Heart right ventricle (tissue), 16 donors: ENCODE results near the gene DOCK4. TPM values are rescaled to one million over a fixed set of nuclear protein-coding genes. Genes with fewer than 3 reads are reported as not detected.
A peak's percentile ranks its signal among the peaks of the same experiment; 100 is the strongest.

Source experiments
- ATAC-seq, 8 donors: fragments of 200-7000 bp; cut with Tn5 transposase; one replicate each; pipeline ENCODE4 v1.9.1; 2020; ENCODE audit warnings: mild to moderate bottlenecking in 8 of 8, moderate library complexity in 8 of 8, moderate number of reproducible peaks in 1 of 8
- DNase-seq, 2 donors: peaks; one replicate each; pipeline ENCODE4 v3.0.0-alpha.2; 2020
- H3K27ac ChIP-seq, 10 donors: fragments of 200-600 bp; sonication (generic) in 2 of 10; one replicate each; pipeline versions ENCODE4 v1.5.0 to v1.8.0; 2020 to 2022; ENCODE audit warnings: mild to moderate bottlenecking in 3 of 10
- H3K27me3 ChIP-seq, 7 donors: fragments of 200-600 bp; one replicate each; pipeline ENCODE4 v1.8.0; 2021 to 2022; ENCODE audit warnings: mild to moderate bottlenecking in 2 of 7
- H3K36me3 ChIP-seq, 9 donors: fragments of 200-600 bp; sonication (generic) in 1 of 9; one replicate each; pipeline versions ENCODE4 v1.5.0 to v1.8.0; 2020 to 2022; ENCODE audit warnings: mild to moderate bottlenecking in 2 of 9
- H3K4me1 ChIP-seq, 9 donors: fragments of 200-600 bp; sonication (generic) in 1 of 9; one replicate each; pipeline versions ENCODE4 v1.5.0 to v1.8.0; 2020 to 2022; ENCODE audit warnings: mild to moderate bottlenecking in 4 of 9
- H3K4me3 ChIP-seq, 10 donors: fragments of 200-600 bp; sonication (generic) in 2 of 10; one replicate each; pipeline versions ENCODE4 v1.5.0 to v1.8.0; 2020 to 2022; ENCODE audit warnings: mild to moderate bottlenecking in 7 of 10, moderate library complexity in 2 of 10
- H3K9me3 ChIP-seq, 11 donors: fragments of 200-600 bp in 10 of 11; sonication (generic) in 2 of 11; one replicate each; pipeline versions ENCODE4 v1.5.0 to v1.8.0; 2013 to 2022; ENCODE audit warnings: mild to moderate bottlenecking in 2 of 11, control low read depth in 1 of 11, moderate library complexity in 1 of 11
- WGBS, 2 donors: extraction: QIAGEN DNeasy Blood & Tissue Kit; methylation state at CpG; one replicate each; pipeline ENCODE4 v1.1.7; 2013; ENCODE audit warnings: inconsistent platforms in 1 of 2; 5-methylcytosine and 5-hydroxymethylcytosine counted together
- intact Hi-C, 10 donors: fragments of 100-400 bp; cut with DNase I; formaldehyde crosslinking; loops; one replicate each; pipeline versions ENCODE4 v1.11.1 to v1.14.2; 2022
- polyA plus RNA-seq, 2 donors: library from polyadenylated mRNA; stranded (reverse); fragments of 200-250 nt; gene quantifications; one replicate each; pipeline ENCODE4 v1.2.3, GENCODE V29; 2013
- total RNA-seq, 10 donors: library from RNA; stranded (reverse); fragmentation: NEBNext Ultra II Directional in 3 of 10; extraction: Animal tissue kit (Norgen Biotek cat#: 25700) in 3 of 10; gene quantifications; one replicate each; pipeline versions ENCODE4 v1.2.1 to v1.2.4, GENCODE V29; 2021 to 2023
- TF ChIP-seq, protein P1 (sequence below), 9 donors: fragments of 200-600 bp; sonication (generic) in 2 of 9; IDR thresholded peaks; one replicate each; pipeline versions ENCODE4 v1.5.0 to v1.8.0; 2021 to 2022; ENCODE audit warnings: antibody characterized with exemption in 9 of 9, mild to moderate bottlenecking in 5 of 9, moderate library complexity in 1 of 9
- donor health status: Arrhythmogenic right ventricular cardiomyopathy.
- donor health status: ischemic (EF 13 %, LVEDD 7.1; RV severe dilation, severe dysfunction).
- donor health status: healthy with polysubstance abuse.
- donor health status: DM: no; HTN: yes; CAD: no.
- donor health status: DM: no; HTN: no; CAD: no.
- donor health status: ischemic (EF 25% LVEDD 6.9; RV normal size, moderate dysfunction).
- donor health status: ischemic (EF 25% LVEDD 5.7; RV mildly dilated, moderate dysfunction).
- donor health status: healthy.
- donor health status: DM: yes; HTN: yes; CAD: no.
- donor health status: Ischemic cardiomyopathy.
- donor health status: ischemic (EF 35%, LVEDD 5.7; RV mildly dilated, moderate dysfunction).
- donor health status: nonischemic (EF 11% LVEDD 7.7; RV severe dilation, severe dysfunction).
- donor health status: DM: yes; HTN: yes; CAD: no.
- donor health status: PGD.
- donor health status: ischemic (EF 29% LVEDD 5.4; RV normal size, mild dysfunction).
- donor health status: nonischemic (EF 23%, LVEDD 6.1; RV moderate dilation, normal function).

DOCK4 gene
- total and polyA plus RNA-seq, 12 donors = 2.6 to 26.8 (median 14.7) TPM

DNA sequence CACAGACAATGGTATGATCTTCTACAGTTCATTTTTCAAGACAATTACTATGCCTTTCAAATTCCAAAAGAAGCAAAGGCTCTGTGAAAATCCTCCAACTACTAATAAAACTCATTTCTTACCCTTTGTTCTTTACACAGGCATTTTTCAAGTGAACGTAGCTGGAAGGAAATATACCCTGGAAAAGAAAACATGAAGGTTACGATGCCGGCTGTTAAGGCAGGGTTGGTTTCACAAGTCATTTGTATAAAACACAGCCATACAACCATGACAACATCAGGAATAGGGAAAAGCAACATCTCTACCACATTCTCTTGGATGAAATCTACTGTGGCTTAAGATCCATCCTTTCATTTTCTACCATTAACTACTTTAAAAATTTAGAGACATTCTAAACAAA, 207.9 kb downstream of the DOCK4 start:
- no peak for DNase-seq
- H3K4me3 ChIP-seq = no peak overlapping the region
- TF ChIP-seq, protein P1, sequence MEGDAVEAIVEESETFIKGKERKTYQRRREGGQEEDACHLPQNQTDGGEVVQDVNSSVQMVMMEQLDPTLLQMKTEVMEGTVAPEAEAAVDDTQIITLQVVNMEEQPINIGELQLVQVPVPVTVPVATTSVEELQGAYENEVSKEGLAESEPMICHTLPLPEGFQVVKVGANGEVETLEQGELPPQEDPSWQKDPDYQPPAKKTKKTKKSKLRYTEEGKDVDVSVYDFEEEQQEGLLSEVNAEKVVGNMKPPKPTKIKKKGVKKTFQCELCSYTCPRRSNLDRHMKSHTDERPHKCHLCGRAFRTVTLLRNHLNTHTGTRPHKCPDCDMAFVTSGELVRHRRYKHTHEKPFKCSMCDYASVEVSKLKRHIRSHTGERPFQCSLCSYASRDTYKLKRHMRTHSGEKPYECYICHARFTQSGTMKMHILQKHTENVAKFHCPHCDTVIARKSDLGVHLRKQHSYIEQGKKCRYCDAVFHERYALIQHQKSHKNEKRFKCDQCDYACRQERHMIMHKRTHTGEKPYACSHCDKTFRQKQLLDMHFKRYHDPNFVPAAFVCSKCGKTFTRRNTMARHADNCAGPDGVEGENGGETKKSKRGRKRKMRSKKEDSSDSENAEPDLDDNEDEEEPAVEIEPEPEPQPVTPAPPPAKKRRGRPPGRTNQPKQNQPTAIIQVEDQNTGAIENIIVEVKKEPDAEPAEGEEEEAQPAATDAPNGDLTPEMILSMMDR (IDR thresholded peaks at IDR 0.05) = no peak
- WGBS, 2 donors = 80 to 88% methylated on average over 3 of the region's 3 CpGs
- H3K27ac ChIP-seq = peak overlapping the region in 1 of 10 donors; percentile 2
- no peaks in the 10 kb centered on the region for H3K9me3 ChIP-seq
- H3K27me3 ChIP-seq = no peaks in the 10 kb centered on the region
- no peak for ATAC-seq
- intact Hi-C loops = no loop called here
- peaks cover 0 to 7% (median 0%) of the 10 kb centered on the region in 9 donors for H3K4me1 ChIP-seq
- H3K36me3 ChIP-seq = peaks cover 0 to 11% (median 0%) of the 10 kb centered on the region in 9 donors

DNA sequence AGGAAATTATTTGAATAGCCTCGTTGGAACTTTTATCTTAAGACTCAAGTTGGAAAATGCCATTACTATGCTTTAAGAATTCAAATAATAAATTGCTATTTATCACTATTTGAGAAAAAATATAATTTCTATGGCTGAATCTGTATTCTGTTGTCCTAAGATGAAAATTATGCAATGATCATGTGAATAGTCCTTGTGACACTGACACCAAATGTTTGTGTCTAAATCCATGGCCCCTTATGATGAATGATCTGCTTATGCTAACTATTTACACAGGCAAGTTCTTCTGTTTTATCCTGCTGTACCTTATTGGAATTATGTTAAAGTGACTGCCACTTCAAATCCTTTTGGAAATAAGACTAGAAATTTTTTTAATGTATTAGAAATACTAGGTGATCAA, 208.7 kb downstream of the DOCK4 start:
- no peak overlapping the region for H3K27ac ChIP-seq
- H3K9me3 ChIP-seq = no peaks in the 10 kb centered on the region
- no peak overlapping the region for H3K4me3 ChIP-seq
- H3K36me3 ChIP-seq = peaks cover 0 to 16% (median 0%) of the 10 kb centered on the region in 9 donors
- WGBS, 2 donors = 88 to 89% methylated on average over 1 of the region's 1 CpG
- DNase-seq (no peak), ATAC-seq (no peak)
- TF ChIP-seq, protein P1 (IDR thresholded peaks at IDR 0.05) = no peak
- intact Hi-C loops = no loop called here
- H3K4me1 ChIP-seq = peaks cover 0 to 7% (median 0%) of the 10 kb centered on the region in 9 donors
- no peaks in the 10 kb centered on the region for H3K27me3 ChIP-seq

DNA sequence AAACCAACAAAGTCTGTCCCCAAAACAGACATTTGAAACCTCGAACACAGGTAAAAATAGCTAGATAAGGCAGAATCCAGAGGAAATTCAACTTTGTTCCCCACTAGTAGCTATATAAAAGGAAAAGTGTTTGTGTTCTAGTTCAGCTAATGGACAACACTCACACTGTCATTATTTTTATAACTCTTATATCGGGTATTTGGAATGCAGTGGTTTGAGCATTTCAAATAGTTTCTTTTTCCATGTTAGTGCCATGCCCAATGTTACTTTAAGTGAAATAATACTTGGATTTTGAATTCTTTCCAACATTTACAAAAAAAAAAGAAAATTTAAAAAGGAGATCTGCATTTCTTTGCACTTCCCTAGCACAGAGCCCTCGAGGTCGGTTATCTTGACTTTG, 213.6 kb downstream of the DOCK4 start:
- DNase-seq (no peak), ATAC-seq (no peak)
- peaks cover 0 to 27% (median 0%) of the 10 kb centered on the region in 9 donors for H3K36me3 ChIP-seq
- intact Hi-C loops = no loop called here
- WGBS, 2 donors = 85 to 90% methylated on average over 4 of the region's 4 CpGs
- H3K9me3 ChIP-seq = no peaks in the 10 kb centered on the region
- H3K27me3 ChIP-seq = no peaks in the 10 kb centered on the region
- H3K27ac ChIP-seq = no peak overlapping the region
- peaks cover 0 to 10% (median 8%) of the 10 kb centered on the region in 9 donors for H3K4me1 ChIP-seq
- TF ChIP-seq, protein P1 (IDR thresholded peaks at IDR 0.05) = no peak
- no peak overlapping the region for H3K4me3 ChIP-seq

DNA sequence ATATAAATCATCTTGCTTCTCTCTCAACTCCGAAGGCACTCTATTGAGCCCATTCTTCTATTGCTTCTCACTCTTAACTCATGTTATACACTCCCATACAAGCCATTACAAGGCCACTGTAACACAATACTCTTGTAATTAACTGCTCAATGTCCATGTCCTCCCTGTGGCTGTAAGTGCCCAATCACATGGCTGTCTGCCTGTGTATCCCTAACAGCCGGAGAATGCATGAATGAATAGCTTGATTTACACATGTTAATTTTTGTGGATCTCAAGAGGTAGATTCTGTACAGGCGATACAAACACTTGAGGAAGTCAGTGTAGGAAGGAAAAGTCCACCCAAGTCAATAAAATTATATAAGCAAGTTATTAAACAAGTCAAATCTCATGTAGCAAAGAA, 215.6 kb downstream of the DOCK4 start:
- TF ChIP-seq, protein P1 (IDR thresholded peaks at IDR 0.05) = no peak
- Histone ChIP-seq H3K4me1 (peaks cover 0 to 29% (median 10%) of the 10 kb centered on the region in 9 donors), H3K36me3 (peaks cover 0 to 27% (median 0%) of the 10 kb centered on the region in 9 donors)

More for the DNA sequence above, 215.6 kb downstream of the DOCK4 start:
- Histone ChIP-seq H3K27ac (no peak overlapping the region), H3K27me3 (no peaks in the 10 kb centered on the region), H3K9me3 (no peaks in the 10 kb centered on the region), H3K4me3 (no peak overlapping the region)
- no peak for DNase-seq
- 93 to 94% methylated on average over 3 of the region's 3 CpGs for WGBS, 2 donors
- ATAC-seq = no peak
- intact Hi-C loops = no loop called here
